MM.1S (cell line): ENCODE data around the gene VAV3.

Source experiments
- EZH2 ChIP-seq: fragments of 300-600 bp; sonication (generic); optimal IDR thresholded peaks from 2 replicates; pipeline ENCODE3; 2017; ENCODE audit warnings: low read depth, mild to moderate bottlenecking, antibody characterized with exemption, low read length, mixed read lengths
- EZH2phosphoT487 ChIP-seq: fragments of 300-600 bp; sonication (generic); IDR thresholded peaks from 2 replicates; pipeline ENCODE4 v1.6.1; 2018; ENCODE audit warnings: antibody characterized with exemption, low read length
- TF ChIP-seq, protein P1 (sequence below): fragments of 300-600 bp; sonication (generic); IDR thresholded peaks from 2 replicates; pipeline ENCODE4 v1.5.1; 2016; ENCODE audit warnings: antibody characterized with exemption, low read length, mixed read lengths

DNA sequence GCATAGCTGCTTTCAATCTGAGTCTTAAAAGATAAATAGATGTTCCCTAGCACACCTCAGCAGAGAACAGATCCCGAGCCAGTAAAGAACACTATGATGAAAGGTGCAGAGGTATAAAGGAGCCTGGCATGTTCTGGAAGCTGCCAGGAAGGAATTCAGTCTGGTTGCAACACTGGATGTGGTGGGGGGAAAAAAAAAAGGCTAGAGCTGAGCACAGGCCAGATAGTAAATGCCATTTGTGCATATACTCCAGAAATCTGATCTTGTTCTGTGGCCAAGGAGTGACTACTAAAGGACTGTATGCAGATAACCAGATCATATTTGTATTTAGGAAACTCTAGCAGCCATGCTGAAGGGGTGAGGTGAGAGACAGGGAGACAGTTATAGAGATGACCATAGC is 240.3 kb downstream of the VAV3 start:
- TF ChIP-seq, protein P1, sequence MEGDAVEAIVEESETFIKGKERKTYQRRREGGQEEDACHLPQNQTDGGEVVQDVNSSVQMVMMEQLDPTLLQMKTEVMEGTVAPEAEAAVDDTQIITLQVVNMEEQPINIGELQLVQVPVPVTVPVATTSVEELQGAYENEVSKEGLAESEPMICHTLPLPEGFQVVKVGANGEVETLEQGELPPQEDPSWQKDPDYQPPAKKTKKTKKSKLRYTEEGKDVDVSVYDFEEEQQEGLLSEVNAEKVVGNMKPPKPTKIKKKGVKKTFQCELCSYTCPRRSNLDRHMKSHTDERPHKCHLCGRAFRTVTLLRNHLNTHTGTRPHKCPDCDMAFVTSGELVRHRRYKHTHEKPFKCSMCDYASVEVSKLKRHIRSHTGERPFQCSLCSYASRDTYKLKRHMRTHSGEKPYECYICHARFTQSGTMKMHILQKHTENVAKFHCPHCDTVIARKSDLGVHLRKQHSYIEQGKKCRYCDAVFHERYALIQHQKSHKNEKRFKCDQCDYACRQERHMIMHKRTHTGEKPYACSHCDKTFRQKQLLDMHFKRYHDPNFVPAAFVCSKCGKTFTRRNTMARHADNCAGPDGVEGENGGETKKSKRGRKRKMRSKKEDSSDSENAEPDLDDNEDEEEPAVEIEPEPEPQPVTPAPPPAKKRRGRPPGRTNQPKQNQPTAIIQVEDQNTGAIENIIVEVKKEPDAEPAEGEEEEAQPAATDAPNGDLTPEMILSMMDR: no peak
- TF ChIP-seq EZH2phosphoT487 (no peak), EZH2 (no peak)
